Suprapubic skin (tissue), 4 donors: ENCODE results near the gene CLCNKB. TPM values are rescaled to one million over a fixed set of nuclear protein-coding genes. Genes with fewer than 3 reads are reported as not detected.

Experiments used
- DNase-seq, 2 donors: peaks; one replicate each; pipeline ENCODE4 v3.0.0-alpha.2; 2019; ENCODE audit warnings: low spot score in 2 of 2
- H3K27ac ChIP-seq: fragments of 200-600 bp; sonication (generic); one replicate; pipeline ENCODE4 v1.5.1; 2019
- H3K27me3 ChIP-seq: fragments of 200-600 bp; sonication (generic); one replicate; pipeline ENCODE4 v1.5.1; 2019
- H3K36me3 ChIP-seq: fragments of 200-600 bp; sonication (generic); one replicate; pipeline ENCODE4 v1.5.1; 2019
- H3K4me1 ChIP-seq: fragments of 200-600 bp; sonication (generic); one replicate; pipeline ENCODE4 v1.5.1; 2019
- H3K4me3 ChIP-seq: fragments of 200-600 bp; sonication (generic); one replicate; pipeline ENCODE4 v1.5.1; 2019; ENCODE audit warnings: mild to moderate bottlenecking
- H3K9me3 ChIP-seq: fragments of 200-600 bp; sonication (generic); one replicate; pipeline ENCODE4 v1.5.1; 2019
- EP300 ChIP-seq: sonication (generic); formaldehyde crosslinking; IDR thresholded peaks from one replicate; pipeline ENCODE4 v1.6.1; 2017; ENCODE audit warnings: antibody characterized with exemption
- POLR2A ChIP-seq, 2 donors: fragments of 450-650 bp; IDR thresholded peaks; one replicate each; pipeline ENCODE4 v1.6.1; 2017; ENCODE audit warnings: antibody characterized with exemption in 2 of 2, mild to moderate bottlenecking in 2 of 2, moderate library complexity in 2 of 2
- POLR2AphosphoS5 ChIP-seq, 3 donors: sonication (generic); formaldehyde crosslinking; IDR thresholded peaks; one replicate each; pipeline ENCODE4 v1.6.1; 2017; ENCODE audit warnings: antibody characterized with exemption in 3 of 3
- WGBS: methylation state at CpG from one replicate; pipeline ENCODE4 v1.1.5; 2018; 5-methylcytosine and 5-hydroxymethylcytosine counted together
- total RNA-seq, 4 donors: library from RNA; depleted of rRNA; stranded (reverse); fragments of >200 nt; gene quantifications; one replicate each; pipeline ENCODE4 v1.1.0, GENCODE V29; 2016
- TF ChIP-seq, protein P1 (sequence below), 2 donors: fragments of 200-600 bp in 1 of 2; fragments of 450-650 bp in 1 of 2; sonication (generic) in 1 of 2; IDR thresholded peaks; one replicate each; pipeline ENCODE4 v1.5.1; 2016 to 2019; ENCODE audit warnings: antibody characterized with exemption in 2 of 2, mild to moderate bottlenecking in 1 of 2, moderate library complexity in 1 of 2

Gene CLCNKB
- total RNA-seq: under 1 TPM in 1 of 4 donors, not detected in 3; 0.42 TPM

- H3K9me3 ChIP-seq: no peaks in the 10 kb centered on the region
- no peak for TF ChIP-seq POLR2AphosphoS5 (IDR thresholded peaks at IDR 0.05)
- TF ChIP-seq POLR2A (IDR thresholded peaks at IDR 0.05): no peak
- no peak for TF ChIP-seq EP300
- TF ChIP-seq, protein P1, sequence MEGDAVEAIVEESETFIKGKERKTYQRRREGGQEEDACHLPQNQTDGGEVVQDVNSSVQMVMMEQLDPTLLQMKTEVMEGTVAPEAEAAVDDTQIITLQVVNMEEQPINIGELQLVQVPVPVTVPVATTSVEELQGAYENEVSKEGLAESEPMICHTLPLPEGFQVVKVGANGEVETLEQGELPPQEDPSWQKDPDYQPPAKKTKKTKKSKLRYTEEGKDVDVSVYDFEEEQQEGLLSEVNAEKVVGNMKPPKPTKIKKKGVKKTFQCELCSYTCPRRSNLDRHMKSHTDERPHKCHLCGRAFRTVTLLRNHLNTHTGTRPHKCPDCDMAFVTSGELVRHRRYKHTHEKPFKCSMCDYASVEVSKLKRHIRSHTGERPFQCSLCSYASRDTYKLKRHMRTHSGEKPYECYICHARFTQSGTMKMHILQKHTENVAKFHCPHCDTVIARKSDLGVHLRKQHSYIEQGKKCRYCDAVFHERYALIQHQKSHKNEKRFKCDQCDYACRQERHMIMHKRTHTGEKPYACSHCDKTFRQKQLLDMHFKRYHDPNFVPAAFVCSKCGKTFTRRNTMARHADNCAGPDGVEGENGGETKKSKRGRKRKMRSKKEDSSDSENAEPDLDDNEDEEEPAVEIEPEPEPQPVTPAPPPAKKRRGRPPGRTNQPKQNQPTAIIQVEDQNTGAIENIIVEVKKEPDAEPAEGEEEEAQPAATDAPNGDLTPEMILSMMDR (IDR thresholded peaks at IDR 0.05): no peak
- peaks cover 6% of the 10 kb centered on the region for H3K4me1 ChIP-seq
- no peaks in the 10 kb centered on the region for H3K27me3 ChIP-seq
- H3K27ac ChIP-seq: no peak within 1 kb of the TSS
- H3K36me3 ChIP-seq: no peaks in the 10 kb centered on the region
- no peak within 1 kb of the TSS for H3K4me3 ChIP-seq
- no peak for DNase-seq
- WGBS: 65% methylated on average over 7 of the region's 7 CpGs
Measured at GRCh38 chr1:16043521-16043920, at the start of gene CLCNKB. CLCNKB (plus strand) TSS chr1:16043782; CDS start chr1:16044493, 711 bp downstream.

DNA sequence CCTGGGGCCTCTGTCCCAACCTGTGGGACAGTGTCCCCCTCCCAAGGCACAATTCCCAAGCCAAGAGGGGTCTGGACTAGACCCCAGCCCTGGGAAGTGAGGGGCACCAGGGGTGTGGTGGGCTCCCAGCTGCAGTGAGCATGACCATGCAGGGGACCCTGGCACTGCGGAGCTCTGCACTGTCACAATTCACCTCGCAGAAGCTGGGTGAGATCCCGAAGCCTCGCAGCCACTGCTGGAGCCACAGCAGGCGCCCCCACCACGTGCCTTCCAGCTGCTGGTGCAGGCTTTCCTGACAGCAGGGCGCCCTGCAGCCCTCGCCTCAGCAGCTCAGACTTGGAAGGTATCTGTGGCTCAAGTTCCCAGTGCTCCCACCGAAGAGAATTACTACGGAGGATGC lies 49.5 kb upstream of the CLCNKB start:
- TF ChIP-seq POLR2AphosphoS5 (IDR thresholded peaks at IDR 0.05) (no peak), EP300 (no peak), POLR2A (IDR thresholded peaks at IDR 0.05) (no peak)
- TF ChIP-seq, protein P1 (IDR thresholded peaks at IDR 0.05): no peak
- no peak overlapping the region for H3K4me3 ChIP-seq
- no peaks in the 10 kb centered on the region for H3K9me3 ChIP-seq
- no peak for DNase-seq
- H3K4me1 ChIP-seq: no peaks in the 10 kb centered on the region
- H3K27me3 ChIP-seq: no peaks in the 10 kb centered on the region
- H3K27ac ChIP-seq: no peak overlapping the region
- no peaks in the 10 kb centered on the region for H3K36me3 ChIP-seq
- WGBS: 95% methylated on average over 7 of the region's 10 CpGs

GRCh38 chr1:15994590-15995351 lies 48.8 kb upstream of the CLCNKB start:
- Histone ChIP-seq H3K27me3 (no peaks in the 10 kb centered on the region), H3K36me3 (no peaks in the 10 kb centered on the region), H3K4me1 (no peaks in the 10 kb centered on the region), H3K4me3 (no peak overlapping the region), H3K27ac (no peak overlapping the region), H3K9me3 (no peaks in the 10 kb centered on the region)
- 68% methylated on average over 9 of the region's 11 CpGs for whole genome bisulfite sequencing
- peak in 1 of 2 donors; percentile 71 for DNase-seq
- TF ChIP-seq POLR2AphosphoS5 (IDR thresholded peaks at IDR 0.05): no peak
- TF ChIP-seq, protein P1 (IDR thresholded peaks at IDR 0.05): peak; percentile 69 to 71

- Histone ChIP-seq H3K36me3 (no peaks in the 10 kb centered on the region), H3K9me3 (no peaks in the 10 kb centered on the region), H3K27ac (no peak overlapping the region), H3K4me3 (no peak overlapping the region), H3K27me3 (no peaks in the 10 kb centered on the region), H3K4me1 (no peaks in the 10 kb centered on the region)
- no peak for DNase-seq
- TF ChIP-seq, protein P1 (IDR thresholded peaks at IDR 0.05): no peak
- no peak for TF ChIP-seq POLR2AphosphoS5 (IDR thresholded peaks at IDR 0.05)
- no peak for TF ChIP-seq POLR2A (IDR thresholded peaks at IDR 0.05)
- TF ChIP-seq EP300: no peak
- WGBS: 71% methylated on average over 1 of the region's 9 CpGs
Measured at GRCh38 chr1:15997076-15997585, 46.5 kb upstream of the CLCNKB start.

DNA sequence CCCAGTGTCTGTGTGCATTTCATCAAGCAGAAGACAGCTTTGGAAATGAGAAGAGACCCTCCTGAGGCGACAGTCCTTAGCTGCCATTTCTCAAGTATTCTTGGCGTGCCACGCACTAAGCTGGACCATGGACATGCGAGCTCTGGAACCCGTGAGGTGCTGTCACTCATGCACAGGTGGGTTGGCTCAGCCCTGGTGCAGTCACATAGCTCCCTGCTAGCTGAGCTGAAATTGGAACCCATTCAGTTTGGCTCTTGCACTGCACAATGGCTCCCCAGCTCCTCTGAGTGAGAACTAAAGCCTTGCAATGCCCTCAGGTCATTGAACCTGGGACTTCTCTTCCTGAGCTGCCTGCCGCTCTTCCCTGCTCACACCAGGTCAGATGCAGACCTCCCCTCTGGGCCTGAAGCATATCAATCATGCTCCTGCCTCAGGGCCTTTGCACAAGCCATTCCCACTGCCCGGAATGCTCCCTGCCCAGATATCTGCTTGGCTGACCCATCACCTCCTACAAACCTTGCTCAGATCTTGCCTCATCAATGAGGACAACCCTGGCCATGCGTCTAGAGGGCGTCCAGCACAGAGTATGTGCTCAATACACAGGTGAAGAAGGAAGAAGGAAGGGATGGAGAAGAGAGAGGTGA lies 45.8 kb upstream of the CLCNKB start:
- Histone ChIP-seq H3K4me3 (no peak overlapping the region), H3K4me1 (no peaks in the 10 kb centered on the region), H3K9me3 (no peaks in the 10 kb centered on the region), H3K36me3 (no peaks in the 10 kb centered on the region), H3K27ac (no peak overlapping the region), H3K27me3 (no peaks in the 10 kb centered on the region)
- WGBS: 91% methylated on average over 5 of the region's 9 CpGs
- no peak for DNase-seq
- no peak for TF ChIP-seq POLR2AphosphoS5 (IDR thresholded peaks at IDR 0.05)
- TF ChIP-seq, protein P1 (IDR thresholded peaks at IDR 0.05): no peak
- TF ChIP-seq EP300: no peak
- no peak for TF ChIP-seq POLR2A (IDR thresholded peaks at IDR 0.05)
